GM23248 (cell line): Measurements from ENCODE around the gene KIF25. TPM values are rescaled to one million over a fixed set of nuclear protein-coding genes. Genes with fewer than 3 reads are reported as not detected.

Experiments used
- DNase-seq: peaks from one replicate; pipeline ENCODE4 v3.0.0-alpha.2; 2015
- H2AFZ ChIP-seq: fragments of 200-600 bp; sonication (generic); 2 replicates; pipeline ENCODE4 v1.6.1; 2016; ENCODE audit warnings: antibody characterized with exemption
- H3F3A ChIP-seq: fragments of 200-600 bp; sonication (generic); 2 replicates; pipeline ENCODE4 v1.6.1; 2016; ENCODE audit warnings: mild to moderate bottlenecking, antibody characterized with exemption, mixed run types; ENCODE audit not compliant: insufficient read depth
- H3K27ac ChIP-seq: fragments of 200-600 bp; sonication (generic); 2 replicates; pipeline ENCODE4 v1.5.1; 2016; ENCODE audit warnings: mild to moderate bottlenecking
- H3K27me3 ChIP-seq: fragments of 200-600 bp; sonication (generic); replicated peaks from 2 replicates; pipeline ENCODE4 v1.6.1; 2016; ENCODE audit warnings: mild to moderate bottlenecking; ENCODE audit not compliant: insufficient read depth
- H3K36me3 ChIP-seq: fragments of 200-600 bp; sonication (generic); 2 replicates; pipeline ENCODE4 v1.6.1; 2016; ENCODE audit warnings: low read depth, mild to moderate bottlenecking
- H3K4me1 ChIP-seq: fragments of 200-600 bp; sonication (generic); 2 replicates; pipeline ENCODE4 v1.6.1; 2016; ENCODE audit warnings: mild to moderate bottlenecking; ENCODE audit not compliant: insufficient read depth
- H3K4me2 ChIP-seq: fragments of 200-600 bp; sonication (generic); one replicate; pipeline ENCODE4 v1.6.1; 2016; ENCODE audit warnings: mild to moderate bottlenecking; ENCODE audit not compliant: unreplicated experiment
- H3K4me3 ChIP-seq: fragments of 200-600 bp; sonication (generic); 2 replicates; pipeline ENCODE4 v1.5.1; 2016; ENCODE audit warnings: mild to moderate bottlenecking
- H3K79me2 ChIP-seq: fragments of 200-600 bp; sonication (generic); 2 replicates; pipeline ENCODE4 v1.6.1; 2016; ENCODE audit warnings: mild to moderate bottlenecking; ENCODE audit not compliant: insufficient read depth
- H3K9ac ChIP-seq: fragments of 200-600 bp; sonication (generic); 2 replicates; pipeline ENCODE4 v1.6.1; 2016; ENCODE audit warnings: mild to moderate bottlenecking
- H3K9me2 ChIP-seq: fragments of 200-600 bp; sonication (generic); 2 replicates; pipeline ENCODE4 v1.6.1; 2016; ENCODE audit warnings: mixed run types, mild to moderate bottlenecking, moderate library complexity; ENCODE audit not compliant: insufficient read depth
- H3K9me3 ChIP-seq: fragments of 200-600 bp; sonication (generic); one replicate; pipeline ENCODE4 v1.6.1; 2017; ENCODE audit warnings: low read depth
- H4K20me1 ChIP-seq: fragments of 200-600 bp; sonication (generic); 2 replicates; pipeline ENCODE4 v1.6.0; 2016; ENCODE audit not compliant: insufficient read depth
- EZH2 ChIP-seq: fragments of 200-600 bp; sonication (generic); IDR thresholded peaks from 2 replicates; pipeline ENCODE4 v1.6.1; 2018; ENCODE audit warnings: antibody characterized with exemption, mild to moderate bottlenecking; ENCODE audit not compliant: insufficient read depth, poor library complexity, severe bottlenecking
- EZH2phosphoT487 ChIP-seq: fragments of 200-600 bp; sonication (generic); IDR thresholded peaks from 2 replicates; pipeline ENCODE4 v1.6.1; 2018; ENCODE audit warnings: antibody characterized with exemption, moderate library complexity, mild to moderate bottlenecking, low read depth; ENCODE audit not compliant: insufficient read depth
- WGBS, 2 experiments: methylation state at CpG; one replicate each; pipeline ENCODE4 v1.1.6; 2015 to 2017; ENCODE audit warnings: low lambda C conversion rate in 2 of 2, low coverage in 1 of 2; ENCODE audit errors: missing lambda C conversion rate in 2 of 2; 5-methylcytosine and 5-hydroxymethylcytosine counted together
- in situ Hi-C: fragments of 300-500 bp; cut with MboI; formaldehyde crosslinking; loops from 2 replicates; pipeline ENCODE4 v1.15.0; 2020
- polyA plus RNA-seq: library from polyadenylated mRNA; unstranded; fragments of >200 nt; fragmentation: Nextera tagmentation; extraction: Ambion mirVana; gene quantifications from 2 replicates; pipeline ENCODE4 v1.2.1, GENCODE V29; 2016
- total RNA-seq: library from RNA; depleted of rRNA; stranded (reverse); fragments of >200 nt; shearing (Covaris generic); gene quantifications from 2 replicates; pipeline ENCODE4 v1.2.3, GENCODE V29; 2014; rRNA removed

KIF25 gene
- total and polyA plus RNA-seq, 2 experiments from 2014 or later, result not detected

DNA sequence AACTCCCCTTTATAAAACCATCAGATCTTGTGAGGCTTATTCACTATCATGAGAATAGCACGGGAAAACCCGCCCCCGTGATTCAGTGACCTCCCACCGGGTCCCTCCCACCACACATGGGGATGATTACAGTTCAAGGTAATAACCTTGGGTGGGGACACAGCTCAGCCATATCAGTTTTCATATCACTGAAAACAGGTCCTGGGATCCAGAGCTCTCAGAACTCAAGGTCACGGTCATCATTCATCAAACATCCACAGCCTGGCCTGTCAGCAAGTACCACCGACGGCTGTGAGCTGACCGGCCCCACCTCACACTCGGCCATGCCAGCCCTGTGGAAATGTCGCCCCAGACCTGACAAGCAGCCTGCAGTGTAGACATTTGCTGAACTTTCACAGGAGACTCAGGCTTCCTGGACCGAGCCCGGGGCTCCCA lies 95.6 kb downstream of the KIF25 start:
- H2AFZ ChIP-seq, result no peak overlapping the region
- WGBS, 2 experiments, result 54 to 55% methylated on average over 12 of the region's 12 CpGs

DNA sequence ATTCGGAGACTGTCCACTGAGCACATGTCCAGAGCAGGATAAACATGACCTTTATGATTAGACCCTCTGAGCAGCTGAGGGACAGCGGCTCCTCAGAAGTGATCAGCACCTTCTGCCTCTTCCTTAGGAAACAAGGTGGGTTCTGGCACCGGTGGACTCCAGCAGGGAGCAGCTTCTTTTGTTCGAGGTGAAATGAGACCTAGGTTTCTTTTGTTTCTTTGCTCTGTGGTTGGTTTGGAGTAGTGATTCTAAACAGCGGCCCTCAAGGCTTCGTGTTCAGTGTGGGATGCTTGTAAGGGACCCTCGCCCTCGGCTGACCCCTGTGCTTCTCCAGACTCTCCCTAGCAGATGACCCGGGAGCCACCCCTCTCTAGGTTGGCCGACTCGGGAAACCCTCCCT lies 96.2 kb downstream of the KIF25 start:
- Histone ChIP-seq H2AFZ (no peak overlapping the region), H3K27me3 (peaks cover under 1% of the 10 kb centered on the region; the same call in 1 of the 2 replicates), H3K27ac (no peak overlapping the region), H3K4me1 (no peaks in the 10 kb centered on the region), H3F3A (no peaks in the 10 kb centered on the region), H3K9me2 (no peaks in the 10 kb centered on the region), H4K20me1 (no peaks in the 10 kb centered on the region), H3K79me2 (no peaks in the 10 kb centered on the region), H3K4me3 (no peak overlapping the region), H3K4me2 (no peak overlapping the region), H3K36me3 (no peaks in the 10 kb centered on the region), H3K9ac (no peak overlapping the region), H3K9me3 (no peaks in the 10 kb centered on the region)
- 72 to 80% methylated on average over 10 to 11 of the region's 11 CpGs for WGBS, 2 experiments
- TF ChIP-seq EZH2phosphoT487 (no peak), EZH2 (no peak)
- in situ Hi-C loops, result no loop called here
- no peak for DNase-seq

More for the DNA sequence above, 95.6 kb downstream of the KIF25 start:
- no peaks in the 10 kb centered on the region for H3K9me2 ChIP-seq
- no peak for DNase-seq
- no peaks in the 10 kb centered on the region; the same call in 1 of the 2 replicates for H3K27me3 ChIP-seq
- no peaks in the 10 kb centered on the region for H3K4me1 ChIP-seq
- no peak overlapping the region for H3K27ac ChIP-seq
- H4K20me1 ChIP-seq, result no peaks in the 10 kb centered on the region
- H3K79me2 ChIP-seq, result no peaks in the 10 kb centered on the region
- TF ChIP-seq EZH2phosphoT487 (no peak), EZH2 (no peak)
- in situ Hi-C loops, result no loop called here
- no peak overlapping the region for H3K4me3 ChIP-seq
- no peak overlapping the region for H3K9ac ChIP-seq
- no peaks in the 10 kb centered on the region for H3K9me3 ChIP-seq
- H3K36me3 ChIP-seq, result no peaks in the 10 kb centered on the region
- no peak overlapping the region for H3K4me2 ChIP-seq
- no peaks in the 10 kb centered on the region for H3F3A ChIP-seq

Other genes with a start within 250 kb of the KIF25 start
- 13.8 and 26.2 TPM in 2 replicates for gene AFDN, start 170.8 kb upstream of the KIF25 start, total RNA-seq
- 4.5 and 5.4 TPM in 2 replicates for gene AFDN, start 170.8 kb upstream of the KIF25 start, polyA plus RNA-seq
- not detected in 2 replicates for gene FRMD1, start 81.5 kb downstream of the KIF25 start, total RNA-seq
- not detected in 2 replicates for gene FRMD1, start 81.5 kb downstream of the KIF25 start, polyA plus RNA-seq